ENCODE measurements around the gene MEF2C.
"Not testable (repeated sequence)": the region's sequence is repeated elsewhere in the genome, so short reads cannot be mapped to it uniquely, and the experiment has no call there.

MEF2C gene

GRCh38 chr5:88883059-88883835 is at the start of gene MEF2C:
MEF2C (minus strand) TSS chr5:88883184; CDS start chr5:88823788, 59,396 bp downstream.
- DNase-seq (ENCODE audit: low read depth in 3 of 3, low spot score in 1 of 3), result no peak

- DNase-seq (ENCODE audit: low read depth in 3 of 3, low spot score in 1 of 3), result no peak
Measured at GRCh38 chr5:88932541-88932940, 49.6 kb upstream of the MEF2C start.

GRCh38 chr5:88930335-88930734 is 47.4 kb upstream of the MEF2C start:
- DNase-seq (ENCODE audit: low read depth in 3 of 3, low spot score in 1 of 3), result no peak

GRCh38 chr5:88929385-88929784 is 46.4 kb upstream of the MEF2C start:
- no peak for DNase-seq (ENCODE audit: low read depth in 3 of 3, low spot score in 1 of 3)

GRCh38 chr5:88926774-88927173 is 43.8 kb upstream of the MEF2C start:
- no peak for DNase-seq (ENCODE audit: low read depth in 3 of 3, low spot score in 1 of 3)

- DNase-seq (ENCODE audit: low read depth in 3 of 3, low spot score in 1 of 3), result no peak
Measured at GRCh38 chr5:88925692-88926490, 42.9 kb upstream of the MEF2C start.

GRCh38 chr5:88924330-88924657 is 41.3 kb upstream of the MEF2C start:
- DNase-seq (ENCODE audit: low read depth in 3 of 3, low spot score in 1 of 3), result no peak

GRCh38 chr5:88923623-88924329 is 40.8 kb upstream of the MEF2C start:
- DNase-seq (ENCODE audit: low read depth in 3 of 3, low spot score in 1 of 3), result no peak

GRCh38 chr5:88912743-88913142 is 29.8 kb upstream of the MEF2C start:
- DNase-seq (ENCODE audit: low read depth in 3 of 3, low spot score in 1 of 3), result not testable (repeated sequence)

- not testable (repeated sequence) for DNase-seq (ENCODE audit: low read depth in 3 of 3, low spot score in 1 of 3)
Measured at GRCh38 chr5:88911059-88911572, 28.1 kb upstream of the MEF2C start.

GRCh38 chr5:88904478-88904877 is 21.5 kb upstream of the MEF2C start:
- DNase-seq (ENCODE audit: low read depth in 3 of 3, low spot score in 1 of 3), result not testable (repeated sequence)

- DNase-seq (ENCODE audit: low read depth in 3 of 3, low spot score in 1 of 3), result not testable (repeated sequence)
Measured at GRCh38 chr5:88903966-88904365, 21.0 kb upstream of the MEF2C start.

- DNase-seq (ENCODE audit: low read depth in 3 of 3, low spot score in 1 of 3), result not testable (repeated sequence)
Measured at GRCh38 chr5:88901077-88901476, 18.1 kb upstream of the MEF2C start.

GRCh38 chr5:88899096-88899737 is 16.2 kb upstream of the MEF2C start:
- DNase-seq (ENCODE audit: low read depth in 3 of 3, low spot score in 1 of 3), result no peak

- DNase-seq (ENCODE audit: low read depth in 3 of 3, low spot score in 1 of 3), result no peak
Measured at GRCh38 chr5:88897748-88898147, 14.8 kb upstream of the MEF2C start.

GRCh38 chr5:88895681-88896501 is 12.9 kb upstream of the MEF2C start:
- DNase-seq (ENCODE audit: low read depth in 3 of 3, low spot score in 1 of 3), result no peak

GRCh38 chr5:88892669-88893068 is 9.7 kb upstream of the MEF2C start:
- no peak for DNase-seq (ENCODE audit: low read depth in 3 of 3, low spot score in 1 of 3)

GRCh38 chr5:88890070-88890781 is 7.2 kb upstream of the MEF2C start:
- DNase-seq (ENCODE audit: low read depth in 3 of 3, low spot score in 1 of 3), result no peak

- DNase-seq (ENCODE audit: low read depth in 3 of 3, low spot score in 1 of 3), result no peak
Measured at GRCh38 chr5:88889189-88890069, 6.4 kb upstream of the MEF2C start.
